Large intestine (tissue), 3 donors: ENCODE data around the gene CAMTA2. TPM values are rescaled to one million over a fixed set of nuclear protein-coding genes. Genes with fewer than 3 reads are reported as not detected.

Experiments
- DNase-seq, 2 donors: peaks; one replicate each; pipeline versions ENCODE4 v3.0.0 to v3.0.0-alpha.2; 2013
- H3K27ac ChIP-seq: one replicate; pipeline ENCODE4 v1.5.1; 2013; ENCODE audit warnings: low read length
- H3K27me3 ChIP-seq: 2 replicates; pipeline ENCODE4 v1.6.1; 2013; ENCODE audit warnings: low read length; ENCODE audit not compliant: control insufficient read depth, insufficient read depth
- H3K36me3 ChIP-seq: 2 replicates; pipeline ENCODE4 v1.6.1; 2013; ENCODE audit warnings: low read length; ENCODE audit not compliant: control insufficient read depth, insufficient read depth
- H3K4me1 ChIP-seq: one replicate; pipeline ENCODE4 v1.6.1; 2013; ENCODE audit warnings: low read length; ENCODE audit not compliant: control insufficient read depth, insufficient read depth
- H3K4me3 ChIP-seq: one replicate; pipeline ENCODE4 v1.5.1; 2013; ENCODE audit warnings: low read length
- H3K9me3 ChIP-seq: one replicate; pipeline ENCODE4 v1.6.1; 2013; ENCODE audit warnings: mild to moderate bottlenecking, low read depth, low read length, moderate library complexity; ENCODE audit not compliant: control insufficient read depth
- WGBS: methylation state at CpG from one replicate; pipeline ENCODE4 v1.1.5; 2013; ENCODE audit warnings: low lambda C conversion rate; ENCODE audit not compliant: insufficient coverage; 5-methylcytosine and 5-hydroxymethylcytosine counted together
- polyA plus RNA-seq: library from polyadenylated mRNA; unstranded; fragments of 120-200 nt; gene quantifications from one replicate; pipeline ENCODE4 v1.2.1, GENCODE V29; 2013

CAMTA2 gene
- polyA plus RNA-seq, 1 donor, result 35.6 TPM

DNA sequence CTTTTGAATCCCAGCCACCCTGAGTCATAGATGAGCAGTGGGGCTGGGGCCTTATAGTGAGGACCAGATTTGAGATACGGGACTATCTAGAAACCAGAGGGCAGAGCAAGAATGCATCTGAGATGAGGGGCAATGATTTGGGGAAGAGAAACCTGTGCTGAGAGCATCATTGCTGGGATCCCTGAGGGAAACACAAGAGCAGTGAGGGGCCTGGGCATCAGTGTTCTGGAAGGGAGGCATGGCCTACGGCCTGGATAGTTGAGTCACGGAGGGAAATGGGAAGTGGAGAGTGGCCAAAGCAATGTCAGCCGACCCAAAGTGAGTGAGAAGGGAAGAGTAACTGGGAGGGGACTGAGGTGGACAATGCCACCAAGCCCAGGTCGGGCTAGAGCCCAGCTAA is 5.2 kb downstream of the CAMTA2 start:
- peaks cover 48% of the 10 kb centered on the region for H3K36me3 ChIP-seq

DNA sequence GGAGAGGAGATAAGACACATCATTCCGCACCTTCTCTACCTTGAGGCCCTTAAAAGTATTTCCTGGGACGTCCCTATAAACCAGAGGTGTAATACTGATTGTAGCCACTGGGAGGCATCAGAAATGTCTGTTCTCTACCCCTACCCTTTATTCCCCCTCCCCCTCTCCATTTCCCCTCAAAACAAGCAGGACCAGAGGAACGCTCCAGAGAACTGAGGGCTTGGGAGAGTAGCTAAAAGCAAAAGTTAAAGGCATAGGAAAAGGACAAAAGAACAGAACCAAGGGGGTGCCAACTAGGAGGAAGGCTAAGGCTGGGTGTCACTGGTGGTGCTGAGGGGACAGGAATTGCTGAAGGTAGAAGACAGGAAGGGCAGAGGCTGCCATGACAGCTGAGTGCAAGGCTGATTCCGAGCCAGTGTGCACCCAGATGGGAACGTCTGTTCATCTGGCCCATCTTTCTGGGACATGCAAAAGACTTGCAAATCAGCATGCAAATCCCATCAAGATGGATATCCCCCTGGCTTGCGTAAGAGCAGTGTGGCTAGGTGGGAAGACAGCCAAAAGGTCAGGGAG is 6.7 kb downstream of the CAMTA2 start:
- 20% methylated on average over 1 of the region's 6 CpGs for WGBS
- no peaks in the 10 kb centered on the region for H3K9me3 ChIP-seq
- peak in 1 of 2 donors; percentile 46 for DNase-seq
- H3K36me3 ChIP-seq, result peaks cover 57% of the 10 kb centered on the region
- H3K27me3 ChIP-seq, result no peaks in the 10 kb centered on the region
- H3K4me3 ChIP-seq, result no peak overlapping the region
- H3K4me1 ChIP-seq, result peaks cover under 1% of the 10 kb centered on the region
- H3K27ac ChIP-seq, result no peak overlapping the region

More for the DNA sequence above, 5.2 kb downstream of the CAMTA2 start:
- no peak for DNase-seq
- Histone ChIP-seq H3K27me3 (no peaks in the 10 kb centered on the region), H3K4me3 (no peak overlapping the region), H3K27ac (no peak overlapping the region), H3K4me1 (peaks cover 11% of the 10 kb centered on the region), H3K9me3 (no peaks in the 10 kb centered on the region)
- WGBS, result no CpG with 5 or more reads among the region's 5 CpGs

DNA sequence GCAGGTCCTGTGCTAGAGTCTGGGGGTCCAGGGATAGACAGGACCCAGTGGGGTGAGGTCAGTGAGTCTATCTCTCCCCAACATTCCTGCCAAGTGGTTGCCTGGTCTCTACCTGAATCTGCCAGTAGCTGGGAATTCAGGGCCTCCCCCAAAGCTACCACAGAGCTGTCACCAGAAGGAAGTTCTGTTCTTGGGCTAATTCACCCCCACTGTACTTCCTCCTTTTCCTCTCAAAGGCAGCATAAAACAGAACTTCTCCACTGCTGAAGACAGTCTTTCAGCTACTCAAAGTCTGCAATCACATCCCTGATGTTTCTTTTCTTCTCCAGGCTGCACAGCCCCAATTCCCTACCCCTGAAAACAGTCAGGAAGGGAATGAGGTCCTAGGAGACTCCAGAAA is 8.7 kb downstream of the CAMTA2 start:
- peaks cover 70% of the 10 kb centered on the region for H3K36me3 ChIP-seq
- no peak overlapping the region for H3K4me3 ChIP-seq
- DNase-seq, result no peak
- H3K27me3 ChIP-seq, result no peaks in the 10 kb centered on the region
- H3K27ac ChIP-seq, result no peak overlapping the region
- H3K4me1 ChIP-seq, result no peaks in the 10 kb centered on the region
- no peaks in the 10 kb centered on the region for H3K9me3 ChIP-seq

DNA sequence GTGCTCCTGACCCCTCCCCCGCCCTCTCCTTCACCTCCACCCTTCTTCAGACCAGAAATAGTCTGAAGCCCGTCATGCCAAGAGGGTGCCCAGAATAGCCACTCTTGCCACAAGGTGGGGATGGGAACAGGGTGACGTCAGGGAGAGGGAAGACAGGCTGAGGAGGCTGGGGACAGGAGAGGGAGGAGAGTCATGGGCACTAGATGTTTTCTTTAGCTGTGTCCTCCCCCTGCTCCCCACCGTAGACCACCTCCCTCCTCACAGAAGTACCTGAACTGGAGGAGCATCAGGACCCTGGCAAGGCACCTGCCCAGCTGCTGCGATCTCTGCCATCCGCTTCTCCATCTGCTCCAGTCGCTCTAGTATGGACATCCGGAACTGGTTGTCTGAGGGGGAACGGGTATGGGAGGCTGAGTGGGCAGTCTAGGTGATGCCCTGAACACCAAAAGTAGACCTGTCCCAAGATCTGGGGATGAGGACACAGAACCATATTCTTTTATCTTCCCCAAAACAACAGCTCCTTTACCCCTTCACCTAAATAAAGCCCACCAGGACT is 13.3 kb downstream of the CAMTA2 start:
- Histone ChIP-seq H3K27me3 (no peaks in the 10 kb centered on the region), H3K27ac (no peak overlapping the region), H3K4me3 (no peak overlapping the region), H3K36me3 (peaks cover 84% of the 10 kb centered on the region), H3K4me1 (peaks cover 11% of the 10 kb centered on the region), H3K9me3 (no peaks in the 10 kb centered on the region)
- WGBS, result no CpG with 5 or more reads among the region's 9 CpGs
- DNase-seq, result no peak

DNA sequence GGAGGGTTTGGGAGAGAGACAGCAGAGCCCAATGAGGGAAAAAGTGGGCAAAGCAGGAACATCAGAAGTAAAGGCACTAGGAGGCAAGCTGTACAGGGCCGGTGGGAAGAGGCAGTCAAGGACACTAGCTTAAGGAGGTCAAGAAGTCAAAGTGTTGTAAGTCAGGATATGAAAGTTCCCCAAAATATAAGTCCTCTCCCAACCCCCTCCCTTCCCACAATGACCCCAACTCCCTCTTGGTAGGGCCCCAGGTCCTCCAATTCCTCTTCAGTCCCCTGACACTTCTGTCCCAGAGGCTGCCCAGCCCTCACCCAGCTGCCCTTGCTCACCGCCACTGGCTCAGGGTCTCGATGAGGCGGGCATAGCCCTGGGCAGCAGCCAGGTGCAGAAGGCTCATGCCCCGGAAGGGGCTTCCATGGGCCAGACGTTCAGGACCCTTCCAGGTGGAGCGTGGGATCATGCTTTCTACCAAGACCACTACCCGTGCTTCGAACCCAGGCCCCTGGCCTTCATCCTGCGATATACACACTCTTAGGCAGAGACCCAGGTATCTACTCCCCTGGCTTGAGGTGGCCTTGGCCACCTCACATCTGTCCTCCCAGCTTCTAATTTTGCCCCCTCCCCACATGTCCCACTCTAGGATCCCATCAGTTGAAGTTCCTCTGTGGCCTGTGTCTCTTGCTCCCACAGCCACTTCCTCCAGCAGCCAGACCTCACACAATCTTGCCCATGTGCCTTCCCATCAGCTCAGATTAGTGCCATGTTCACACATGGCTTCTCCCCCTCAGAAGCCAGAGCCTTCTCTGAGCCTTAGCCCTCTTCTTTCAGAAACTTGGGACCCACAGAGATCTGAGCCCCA is 14.0 kb downstream of the CAMTA2 start:
- Histone ChIP-seq H3K27me3 (no peaks in the 10 kb centered on the region), H3K36me3 (peaks cover 82% of the 10 kb centered on the region), H3K9me3 (no peaks in the 10 kb centered on the region), H3K4me3 (no peak overlapping the region), H3K27ac (no peak overlapping the region), H3K4me1 (peaks cover 18% of the 10 kb centered on the region)
- DNase-seq, result no peak
- no CpG with 5 or more reads among the region's 10 CpGs for WGBS

DNA sequence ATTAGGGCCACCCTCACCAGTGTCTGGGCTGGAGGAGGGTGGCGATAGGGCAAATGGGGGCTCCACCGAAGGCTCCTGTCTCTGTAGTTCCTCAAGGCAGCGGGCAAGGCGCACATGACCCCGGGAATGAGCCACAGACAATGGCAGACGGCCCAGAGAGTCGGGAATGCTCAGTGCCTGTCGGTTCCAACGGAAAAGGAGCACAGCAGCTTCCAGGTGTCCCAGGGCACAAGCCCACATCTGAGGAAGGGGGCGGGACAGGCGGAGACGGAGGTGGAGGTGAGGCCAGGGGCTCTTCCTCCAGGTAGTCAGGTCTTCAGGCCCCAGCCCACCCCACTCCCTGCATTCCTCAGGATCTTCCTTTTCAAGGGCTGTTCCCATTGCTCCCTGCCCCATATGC is 14.7 kb downstream of the CAMTA2 start:
- H3K4me3 ChIP-seq, result no peak overlapping the region
- peaks cover 21% of the 10 kb centered on the region for H3K4me1 ChIP-seq
- no peak overlapping the region for H3K27ac ChIP-seq
- H3K27me3 ChIP-seq, result no peaks in the 10 kb centered on the region
- DNase-seq, result no peak
- no CpG with 5 or more reads among the region's 12 CpGs for WGBS
- H3K9me3 ChIP-seq, result no peaks in the 10 kb centered on the region
- H3K36me3 ChIP-seq, result peaks cover 74% of the 10 kb centered on the region

DNA sequence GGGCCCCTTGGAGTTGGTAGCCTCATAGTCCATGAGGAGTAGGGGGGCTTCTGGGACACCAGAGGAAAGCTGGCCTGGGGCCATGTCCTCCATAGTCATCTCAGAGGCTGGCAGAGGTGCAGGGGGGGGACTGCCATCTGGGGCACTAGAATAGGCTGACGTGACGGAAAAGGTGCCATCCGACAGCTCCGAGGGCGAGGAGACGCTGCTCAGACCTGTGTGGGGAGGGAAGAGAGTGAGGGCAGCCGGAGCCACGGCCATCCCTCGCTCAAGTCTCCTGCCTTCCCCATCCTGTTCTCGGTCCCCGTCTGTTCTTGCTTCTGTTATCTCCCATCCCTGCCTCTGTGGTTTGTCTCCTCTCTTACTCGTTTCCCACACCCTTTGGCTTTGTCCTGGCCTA is 15.2 kb downstream of the CAMTA2 start:
- WGBS, result no CpG with 5 or more reads among the region's 12 CpGs
- no peak overlapping the region for H3K4me3 ChIP-seq
- H3K36me3 ChIP-seq, result peaks cover 70% of the 10 kb centered on the region
- peaks cover 21% of the 10 kb centered on the region for H3K4me1 ChIP-seq
- no peaks in the 10 kb centered on the region for H3K9me3 ChIP-seq
- H3K27ac ChIP-seq, result no peak overlapping the region
- no peak for DNase-seq
- no peaks in the 10 kb centered on the region for H3K27me3 ChIP-seq

DNA sequence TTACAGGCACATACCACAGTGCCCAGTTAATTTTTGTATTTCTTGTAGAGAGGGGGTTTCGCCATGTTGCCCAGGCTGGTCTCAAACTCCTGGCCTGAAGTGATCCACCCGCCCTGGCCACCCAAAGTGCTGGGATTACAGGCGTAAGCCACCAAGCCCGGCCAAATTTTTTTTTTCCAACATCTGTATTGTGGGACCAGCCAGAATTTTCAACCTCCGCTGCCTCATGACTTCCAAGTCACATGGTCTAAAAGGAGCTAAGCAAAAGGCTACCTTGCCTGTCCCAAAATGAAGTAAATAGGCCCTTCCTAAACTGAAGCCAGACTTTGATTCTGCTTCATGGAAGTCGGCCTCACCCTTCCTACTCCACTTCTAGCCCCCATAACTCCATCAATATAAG is 15.6 kb downstream of the CAMTA2 start:
- no peak overlapping the region for H3K4me3 ChIP-seq
- H3K27ac ChIP-seq, result no peak overlapping the region
- no peaks in the 10 kb centered on the region for H3K9me3 ChIP-seq
- H3K27me3 ChIP-seq, result no peaks in the 10 kb centered on the region
- no peak for DNase-seq
- peaks cover 65% of the 10 kb centered on the region for H3K36me3 ChIP-seq
- peaks cover 21% of the 10 kb centered on the region for H3K4me1 ChIP-seq
- WGBS, result no CpG with 5 or more reads among the region's 6 CpGs

DNA sequence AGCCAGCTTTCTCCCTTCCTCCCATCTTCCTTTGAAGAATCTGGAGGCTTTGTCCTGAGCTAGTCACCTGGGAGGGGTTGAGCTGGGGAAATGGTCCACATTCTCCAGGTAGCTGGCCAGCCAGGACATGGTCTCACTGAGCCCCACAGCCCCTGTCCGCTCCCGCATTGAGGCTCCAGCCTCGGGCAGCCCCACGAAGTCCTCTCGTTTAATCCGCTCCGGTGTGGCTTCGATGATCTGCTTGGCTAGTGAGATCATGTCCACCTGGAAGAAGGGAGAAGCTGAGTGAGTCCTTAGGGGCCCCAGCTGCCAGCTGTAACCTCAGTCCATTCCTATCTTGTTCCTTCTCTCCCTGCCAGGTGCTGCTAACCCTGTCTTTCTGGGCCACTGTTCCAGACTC is 17.2 kb downstream of the CAMTA2 start:
- DNase-seq, result no peak
- no peaks in the 10 kb centered on the region for H3K27me3 ChIP-seq
- H3K36me3 ChIP-seq, result peaks cover 59% of the 10 kb centered on the region
- H3K4me3 ChIP-seq, result no peak overlapping the region
- H3K4me1 ChIP-seq, result peaks cover 32% of the 10 kb centered on the region
- H3K27ac ChIP-seq, result no peak overlapping the region
- H3K9me3 ChIP-seq, result no peaks in the 10 kb centered on the region
- WGBS, result no CpG with 5 or more reads among the region's 8 CpGs

DNA sequence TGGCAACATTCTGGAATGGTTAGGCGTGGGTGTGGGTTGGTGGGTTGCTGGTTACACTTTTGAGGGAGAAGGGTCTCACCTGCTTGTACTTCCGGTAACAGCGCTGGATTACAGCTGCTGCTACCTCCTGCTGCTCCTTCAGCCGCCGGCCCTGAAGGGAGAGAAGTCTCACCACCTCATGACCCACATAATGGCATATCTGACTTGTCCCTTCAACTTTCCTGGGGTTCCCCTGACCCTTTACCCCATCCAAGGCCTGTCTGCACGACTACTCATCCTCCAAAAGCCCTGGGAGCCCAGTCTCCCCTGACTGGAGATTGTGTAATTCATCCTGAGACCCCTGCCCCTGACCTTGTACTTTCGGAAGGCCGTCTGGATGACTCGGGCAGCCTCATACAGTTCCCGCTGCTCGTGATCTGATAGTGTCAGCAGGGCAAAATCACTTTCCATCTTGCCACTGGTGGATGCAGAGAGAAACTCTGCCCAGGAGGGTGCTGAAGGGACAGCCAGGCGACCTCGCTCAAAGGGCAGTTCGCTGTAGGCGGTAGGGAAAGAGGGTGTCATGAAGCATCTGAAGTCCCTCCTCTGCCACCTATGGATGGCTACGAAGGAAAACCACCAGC is 17.8 kb downstream of the CAMTA2 start:
- H3K27ac ChIP-seq, result peak overlapping the region; percentile 95
- H3K9me3 ChIP-seq, result no peaks in the 10 kb centered on the region
- DNase-seq, result peak in 1 of 2 donors; percentile 52
- H3K36me3 ChIP-seq, result peaks cover 54% of the 10 kb centered on the region
- no CpG with 5 or more reads among the region's 16 CpGs for WGBS
- H3K4me3 ChIP-seq, result peak overlapping the region; percentile 83
- H3K27me3 ChIP-seq, result no peaks in the 10 kb centered on the region
- peaks cover 33% of the 10 kb centered on the region for H3K4me1 ChIP-seq
